Embryonic facial prominence (tissue), 1 donor: ENCODE results near the gene MDGA2.

Experiments used
- DNase-seq: peaks from one replicate; pipeline ENCODE4 v3.0.0-alpha.2; 2016; ENCODE audit errors: extremely low spot score

Gene MDGA2

DNA sequence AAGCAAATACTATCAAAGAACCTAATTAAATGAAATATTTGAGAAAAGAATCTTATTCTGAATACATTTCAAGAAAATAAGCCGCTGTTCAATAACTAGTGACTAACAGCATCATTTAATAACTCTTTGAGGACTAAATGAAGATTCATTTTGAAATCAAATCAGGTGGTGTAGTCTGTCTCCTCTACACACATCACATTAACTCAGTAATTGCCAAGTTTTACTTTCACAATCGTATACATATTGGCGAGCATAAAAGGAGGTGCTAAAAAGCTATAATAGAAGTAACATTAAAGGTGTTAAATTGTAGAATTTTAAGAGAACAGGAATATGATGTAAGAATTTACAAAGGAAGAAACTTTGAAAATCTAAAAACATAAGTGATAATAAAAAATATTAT lies 185.1 kb downstream of the MDGA2 start:
- no peak for DNase-seq

DNA sequence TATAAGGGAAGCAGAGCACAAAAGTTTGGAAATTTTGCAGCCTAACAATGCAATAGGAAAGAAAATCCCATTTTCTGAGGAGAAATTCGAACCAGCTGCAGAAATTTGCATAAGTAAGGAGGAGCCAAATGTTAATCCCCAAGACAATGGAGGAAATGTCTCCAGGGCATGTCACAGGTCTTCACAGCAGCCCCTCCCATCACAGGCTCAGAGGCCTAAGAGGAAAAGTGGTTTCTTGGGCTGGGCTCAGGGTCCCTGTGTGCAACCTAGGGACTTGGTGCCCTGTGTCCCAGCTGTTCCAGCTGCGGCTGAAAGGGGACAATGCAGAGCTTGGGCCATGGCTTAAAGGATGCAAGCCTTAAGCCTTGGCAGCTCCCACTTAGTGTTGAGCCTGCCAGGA lies 190.0 kb downstream of the MDGA2 start:
- DNase-seq, result no peak

DNA sequence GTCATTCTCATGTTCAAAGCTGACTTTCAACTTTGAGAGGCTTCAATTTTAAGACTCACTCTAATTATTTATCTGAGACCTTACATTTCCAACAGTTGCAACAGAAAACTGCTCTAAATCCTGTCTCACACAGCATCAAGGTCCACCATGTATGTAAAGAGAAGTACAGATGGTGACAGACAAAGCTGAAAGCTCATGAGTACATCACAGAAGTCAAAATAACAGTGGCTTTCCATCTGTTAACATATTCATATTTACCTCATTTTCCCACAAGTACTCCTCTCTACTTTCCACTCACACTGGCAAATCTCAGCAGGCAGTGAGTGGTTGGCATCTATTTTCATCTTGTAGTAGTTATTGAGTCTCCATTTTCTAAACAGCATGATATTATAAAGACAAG lies 192.0 kb downstream of the MDGA2 start:
- DNase-seq, result no peak

DNA sequence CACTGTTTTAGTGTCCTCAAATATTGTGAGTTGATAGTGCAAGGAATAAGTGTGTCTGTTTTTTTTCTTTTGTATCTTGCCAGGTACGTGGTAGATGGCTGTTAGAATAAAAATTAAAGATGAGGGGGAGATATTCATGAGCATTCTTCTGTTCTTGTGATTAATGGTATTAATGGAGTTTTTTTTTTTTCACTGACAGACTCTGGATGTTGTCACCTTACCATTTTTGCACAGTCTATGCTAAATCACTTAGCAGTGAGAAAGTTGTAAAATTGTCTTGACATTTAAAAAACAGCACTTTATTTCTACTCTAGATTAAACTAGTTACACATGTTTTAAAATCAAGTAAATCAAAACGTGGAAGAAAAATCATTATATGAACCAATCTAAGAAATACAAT lies 204.3 kb downstream of the MDGA2 start:
- no peak for DNase-seq

DNA sequence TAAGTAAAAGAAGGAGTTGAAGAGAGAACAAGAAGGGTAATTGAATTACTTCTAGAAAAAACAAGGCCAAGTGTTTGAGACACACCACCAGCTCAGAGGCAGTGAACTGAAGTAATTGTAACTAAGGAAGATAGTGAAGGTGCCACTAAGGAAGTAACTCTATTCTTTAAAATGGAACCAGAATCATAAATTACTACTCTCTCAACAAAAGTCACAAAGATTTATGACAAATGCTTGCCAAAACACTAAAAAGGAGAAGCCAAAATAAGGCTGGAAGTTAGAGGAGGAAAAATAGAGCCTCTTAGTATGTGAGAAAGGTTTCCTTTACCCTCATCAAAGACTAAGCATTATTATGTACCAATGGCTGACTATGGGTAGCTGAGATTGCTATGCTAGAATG lies 208.5 kb downstream of the MDGA2 start:
- DNase-seq, result no peak

- DNase-seq, result no peak
Measured at GRCh38 chr14:47454025-47454424, 221.4 kb downstream of the MDGA2 start.

DNA sequence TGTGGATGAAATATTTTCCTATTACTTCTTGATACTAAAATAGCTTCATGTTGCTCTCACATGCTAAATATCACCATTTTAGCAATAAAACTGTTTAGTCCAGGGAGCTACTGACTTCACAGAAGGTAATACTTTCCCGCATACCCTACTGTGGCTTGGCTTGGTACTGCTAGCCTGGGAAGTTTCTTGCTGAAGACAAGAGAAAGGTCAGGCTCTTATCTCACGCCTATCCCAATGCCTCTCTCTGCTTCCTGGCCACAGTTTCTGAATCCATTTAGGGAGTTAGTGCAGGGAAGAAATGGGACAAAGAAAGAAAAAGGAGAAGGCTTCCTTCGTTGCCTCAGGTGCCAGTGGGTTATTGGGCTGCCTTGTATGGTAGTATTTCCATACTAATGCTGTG lies 228.3 kb downstream of the MDGA2 start:
- DNase-seq, result no peak

- no peak for DNase-seq
Measured at GRCh38 chr14:47442211-47442610, 233.2 kb downstream of the MDGA2 start.

- no peak for DNase-seq
Measured at GRCh38 chr14:47439953-47440352, 235.5 kb downstream of the MDGA2 start.

- DNase-seq, result no peak
Measured at GRCh38 chr14:47438650-47439140, 236.7 kb downstream of the MDGA2 start.

- DNase-seq, result no peak
Measured at GRCh38 chr14:47435331-47435965, 240.0 kb downstream of the MDGA2 start.

DNA sequence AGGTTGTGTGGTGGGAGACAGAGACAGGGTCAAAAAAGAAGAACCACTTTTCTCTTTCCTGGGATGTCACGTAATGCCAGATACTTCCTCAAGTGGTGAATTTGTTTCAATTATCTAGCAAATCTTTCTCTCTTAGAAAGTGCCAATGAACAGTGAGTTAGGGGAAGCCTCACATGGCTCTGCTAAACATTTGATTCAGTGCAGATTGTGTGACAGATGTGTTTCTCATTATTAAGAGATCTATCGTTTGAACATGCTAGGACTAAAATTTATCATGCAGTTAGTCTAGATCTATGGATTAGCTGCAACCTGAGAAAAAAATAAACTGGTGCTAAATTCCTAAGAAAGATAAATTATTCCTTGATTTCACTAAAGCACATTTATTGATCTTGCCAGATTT lies 247.8 kb downstream of the MDGA2 start:
- no peak for DNase-seq

GRCh38 chr14:47425302-47425701 lies 250.1 kb downstream of the MDGA2 start:
- DNase-seq, result no peak

DNA sequence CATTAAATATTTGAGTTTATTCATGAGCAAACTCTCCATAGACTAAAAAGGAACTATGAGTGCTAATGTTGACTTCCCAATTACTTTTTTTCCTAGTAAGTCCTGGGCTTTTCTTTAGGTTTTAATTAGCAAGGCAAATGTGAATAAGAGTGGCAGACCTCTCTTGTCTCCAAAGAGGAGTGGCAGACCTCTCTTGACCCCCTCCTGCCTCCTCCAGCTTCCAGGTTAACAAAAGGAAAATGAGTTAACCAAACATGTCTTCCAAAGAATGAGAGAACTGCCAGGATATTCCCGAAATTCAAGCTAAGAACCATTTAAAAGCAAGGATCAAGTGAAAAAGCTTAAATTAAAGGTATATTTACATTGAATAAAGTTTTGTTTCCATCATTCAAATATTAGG lies 253.2 kb downstream of the MDGA2 start:
- no peak for DNase-seq

DNA sequence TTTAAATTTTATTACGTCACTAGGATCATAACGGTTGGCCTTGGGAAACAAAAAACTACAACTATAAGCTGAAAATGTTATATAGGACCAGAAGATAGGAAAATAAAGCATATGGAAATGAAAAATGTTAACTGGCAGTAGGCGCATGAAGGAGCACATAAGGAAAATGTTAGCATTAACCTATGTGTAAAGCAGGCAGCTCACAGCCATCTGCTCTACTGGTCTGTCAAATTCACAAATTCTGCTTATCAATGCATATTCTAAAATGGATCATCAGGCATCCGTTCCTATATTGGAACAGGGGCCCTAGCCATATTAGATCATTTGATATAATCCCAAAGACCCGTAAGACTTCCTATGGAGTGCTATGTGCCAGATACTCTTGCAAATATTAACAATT lies 263.9 kb downstream of the MDGA2 start:
- no peak for DNase-seq

DNA sequence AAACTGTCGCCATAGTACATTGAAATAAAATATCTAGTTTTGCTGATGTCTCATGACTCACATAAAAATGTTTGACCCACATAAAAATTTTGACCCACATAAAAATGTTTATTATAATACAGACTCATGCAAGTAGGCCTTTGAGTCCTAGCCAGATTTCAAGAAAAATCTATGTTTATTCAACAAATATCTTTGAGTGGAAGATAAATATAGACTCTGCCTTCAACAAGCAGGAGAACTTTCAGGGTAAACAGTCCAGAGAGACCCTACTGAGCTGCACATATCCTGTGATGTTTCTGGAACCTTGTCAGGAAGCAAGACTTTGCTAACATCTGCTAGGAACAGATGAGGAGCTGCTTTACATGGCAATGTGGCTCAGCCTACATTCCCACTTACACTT lies 283.1 kb downstream of the MDGA2 start:
- no peak for DNase-seq

DNA sequence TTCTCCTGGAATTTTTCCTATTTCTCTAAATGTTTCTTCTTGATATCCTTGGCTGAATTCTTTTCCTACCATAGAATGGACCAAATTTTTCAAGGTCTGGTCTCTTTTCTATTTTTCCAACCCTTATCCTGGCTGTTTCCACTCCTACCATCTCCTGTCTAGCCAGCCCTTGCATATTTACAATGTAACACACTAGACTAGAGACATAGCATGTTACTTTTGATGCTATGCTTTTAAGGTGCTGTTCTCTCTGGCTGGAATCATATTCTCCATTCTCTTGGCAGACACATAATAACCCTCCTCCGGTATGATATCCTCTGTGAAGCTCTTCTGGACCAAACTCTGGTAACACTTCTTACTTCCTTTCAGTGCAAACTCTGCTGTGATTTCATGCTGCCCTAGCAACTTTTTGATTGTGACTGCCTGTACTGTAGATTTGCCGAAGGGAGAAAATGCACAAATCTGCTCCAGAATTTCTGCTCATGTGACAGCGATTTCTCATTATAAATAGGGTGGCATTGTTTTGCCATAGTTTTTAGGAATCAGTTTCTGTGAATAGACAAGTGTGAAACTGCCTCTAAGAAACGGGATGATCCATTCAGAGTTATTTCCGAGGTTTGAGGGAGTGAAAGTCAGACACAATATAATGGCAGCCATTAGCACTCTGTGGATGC lies 284.4 kb downstream of the MDGA2 start:
- no peak for DNase-seq

DNA sequence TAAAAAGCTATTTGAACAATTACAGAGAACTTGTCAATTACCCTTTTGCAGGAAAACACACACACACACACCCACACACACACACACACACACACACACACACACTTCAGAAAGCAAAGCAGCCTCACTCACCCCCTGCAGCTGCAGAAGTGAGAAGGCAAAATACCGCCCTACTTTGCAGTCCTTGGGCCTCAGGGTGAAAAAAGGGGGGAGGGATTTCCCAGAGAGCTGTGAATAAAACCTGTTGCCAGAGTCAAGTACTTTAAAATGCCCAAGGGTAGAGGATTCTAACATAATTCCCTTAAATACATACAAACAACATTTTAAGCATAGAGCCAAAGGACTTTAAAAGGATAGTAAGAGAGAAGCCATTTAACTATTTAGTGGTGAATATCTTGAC lies 285.9 kb downstream of the MDGA2 start:
- DNase-seq, result no peak

DNA sequence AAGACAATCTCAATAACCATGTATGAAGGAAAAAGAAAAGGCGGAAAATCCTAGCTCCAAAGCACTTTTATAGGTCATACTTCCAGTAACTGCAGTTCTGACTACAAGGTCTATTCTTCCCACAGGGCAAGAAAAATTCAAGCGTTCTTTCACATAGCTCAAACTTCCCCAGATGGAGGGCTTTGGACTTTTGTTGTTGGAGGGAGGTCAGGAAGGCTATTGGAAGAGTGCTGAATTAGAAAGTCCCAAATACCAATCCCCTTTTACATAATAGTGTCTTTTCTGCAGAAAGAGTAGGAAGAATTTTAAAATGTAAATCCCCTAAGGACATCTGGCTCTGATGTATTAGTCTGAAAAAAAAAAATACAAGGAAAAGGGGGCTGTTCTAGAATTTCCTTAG lies 309.4 kb downstream of the MDGA2 start:
- DNase-seq, result no peak

DNA sequence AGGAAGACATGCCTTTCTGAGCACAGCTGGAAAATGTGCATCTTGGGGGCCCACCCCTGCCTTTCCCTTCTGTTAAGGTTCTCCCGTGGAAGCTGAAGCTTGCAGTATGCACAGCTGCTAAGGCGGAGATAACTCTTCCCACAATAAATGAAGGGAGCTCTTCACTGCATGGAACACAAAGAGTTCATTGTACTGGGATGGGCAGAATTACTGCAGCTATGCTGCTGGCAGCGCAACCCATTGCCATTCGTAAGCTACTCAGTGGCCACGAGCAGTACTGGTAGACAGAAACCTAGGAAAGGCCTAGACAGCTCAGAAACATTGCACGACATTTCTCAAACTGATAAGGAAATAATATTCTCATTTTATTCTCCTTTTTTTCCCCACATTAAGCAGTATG lies 310.2 kb downstream of the MDGA2 start:
- DNase-seq, result no peak

DNA sequence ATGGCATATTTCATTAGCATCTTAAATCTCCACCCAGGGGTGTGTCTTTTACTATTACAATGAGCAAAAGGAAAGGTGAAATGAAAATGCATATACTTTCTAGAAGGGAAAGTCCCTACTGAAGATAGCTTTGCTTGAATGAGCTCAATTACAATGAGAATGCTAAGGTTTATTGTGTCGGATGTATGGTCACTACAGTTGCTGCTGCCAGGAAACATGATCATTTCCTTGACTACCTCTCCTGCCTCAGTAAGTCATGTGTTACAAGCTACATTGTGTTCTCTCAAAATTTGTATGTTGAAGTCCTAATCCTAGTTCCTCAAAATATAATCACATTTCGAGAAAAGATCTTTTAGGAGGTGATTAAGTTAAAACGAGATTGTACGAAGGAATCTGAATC lies 322.2 kb downstream of the MDGA2 start:
- no peak for DNase-seq

- no peak for DNase-seq
Measured at GRCh38 chr14:47346849-47347248, 328.6 kb downstream of the MDGA2 start.

DNA sequence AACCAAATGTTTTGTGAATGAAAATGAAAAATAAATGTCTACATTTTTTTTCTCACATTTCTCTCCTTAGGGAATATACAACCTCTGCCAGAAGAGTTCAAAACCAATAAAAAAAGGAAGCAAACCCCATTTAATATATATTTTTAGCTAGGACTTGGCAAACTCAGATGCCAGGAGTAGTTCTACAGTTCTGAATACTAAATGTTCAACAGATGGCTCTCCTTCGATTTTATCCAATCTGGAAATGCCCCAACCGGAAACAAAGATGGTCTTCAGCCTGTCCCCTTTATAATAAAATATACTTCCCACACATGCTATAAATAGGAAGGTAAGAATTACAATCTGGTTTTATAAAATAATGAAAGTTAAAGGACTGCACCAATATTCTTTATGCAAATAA lies 330.4 kb downstream of the MDGA2 start:
- no peak for DNase-seq

- no peak for DNase-seq
Measured at GRCh38 chr14:47332939-47333338, 342.5 kb downstream of the MDGA2 start.
